ENCODE measurements around the gene AGXT.

- TF ChIP-seq TOX (CRISPR knock-in tag; IDR thresholded peaks at IDR 0.05; ENCODE audit: borderline replicate concordance) = no peak
- no peak for TF ChIP-seq ISL1 (CRISPR knock-in tag; IDR thresholded peaks at IDR 0.05)
These were observed 24.3 kb downstream of the AGXT start for GRCh38 chr2:240892925-240893324.
